GM18511 (cell line): Measurements from ENCODE around the gene CAVIN1.
"Not testable (repeated sequence)": the region's sequence is repeated elsewhere in the genome, so short reads cannot be mapped to it uniquely, and the experiment has no call there.

Source experiments
- ATAC-seq: cut with Tn5 transposase; IDR thresholded peaks from one replicate; pipeline ENCODE4 v1.9.1; 2021; ENCODE audit warnings: mild to moderate bottlenecking, moderate library complexity; ENCODE audit not compliant: unreplicated experiment

The CAVIN1 gene

GRCh38 chr17:42422958-42423712, at the start of gene CAVIN1:
Gene CAVIN1 (minus strand): TSS chr17:42423256. CDS start chr17:42423097, 159 bp downstream.
- ATAC-seq, result no peak

DNA sequence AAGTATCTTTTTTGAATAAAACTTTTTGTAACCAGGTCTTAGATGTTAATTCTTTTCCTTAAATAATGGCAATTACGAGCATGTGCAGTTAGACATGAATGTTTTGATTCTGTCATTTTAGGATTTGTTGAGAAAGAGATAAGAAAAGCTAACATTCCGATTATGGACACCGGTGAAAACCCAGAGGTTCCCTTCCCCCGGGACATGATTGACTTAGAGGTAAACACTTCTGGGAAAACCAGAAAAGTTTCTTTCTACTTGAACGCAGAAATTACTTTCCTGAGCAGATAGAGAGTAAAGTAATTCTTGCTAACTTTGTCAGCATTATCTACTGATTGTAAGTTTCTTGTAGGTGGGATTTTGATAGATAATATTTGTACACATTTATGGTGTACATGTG, 44.8 kb upstream of the CAVIN1 start:
- ATAC-seq, result no peak

GRCh38 chr17:42463976-42464400, 40.9 kb upstream of the CAVIN1 start:
- ATAC-seq, result no peak

DNA sequence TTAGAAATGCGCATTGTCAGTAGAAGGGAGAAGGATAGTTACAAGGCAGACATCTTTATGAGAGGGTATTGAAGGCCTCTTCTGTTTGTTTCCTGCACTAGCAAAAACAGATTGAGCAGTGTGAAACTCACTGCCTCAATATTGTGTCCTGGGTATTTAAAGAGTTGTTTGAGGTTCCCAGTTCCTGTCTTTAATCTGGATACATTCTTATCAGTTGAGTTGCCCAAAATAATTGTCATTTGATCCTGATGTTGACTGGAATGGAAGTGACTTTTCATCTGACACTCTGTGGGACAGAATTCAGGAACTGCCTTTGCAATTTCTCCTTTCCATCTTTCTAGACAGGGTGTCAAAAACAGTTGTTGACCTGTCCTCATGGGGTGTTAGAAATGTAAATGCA, 37.3 kb upstream of the CAVIN1 start:
- ATAC-seq, result no peak

DNA sequence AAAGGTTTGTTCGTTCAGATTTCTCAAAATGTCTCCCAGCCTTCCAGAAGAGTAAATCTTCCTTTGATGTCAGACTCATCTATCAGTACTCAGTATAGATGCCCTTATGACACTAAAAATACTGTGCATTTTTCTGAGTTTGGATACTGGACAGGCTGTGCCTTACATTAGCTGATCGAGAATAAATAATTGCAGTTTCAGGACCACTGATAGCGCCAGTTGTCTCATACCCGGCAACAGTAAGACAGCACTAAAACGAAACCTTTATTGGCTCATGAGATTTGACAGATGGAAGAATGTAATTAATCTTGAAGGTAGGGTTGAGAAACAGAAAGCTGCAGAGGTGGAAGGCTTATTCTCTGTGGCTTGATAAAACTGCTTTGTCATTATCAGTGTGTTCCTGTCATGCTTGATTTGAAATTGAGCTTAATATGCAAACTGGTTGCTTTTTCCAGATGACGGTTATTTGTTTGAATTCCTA, 36.8 kb upstream of the CAVIN1 start:
- ATAC-seq, result no peak

DNA sequence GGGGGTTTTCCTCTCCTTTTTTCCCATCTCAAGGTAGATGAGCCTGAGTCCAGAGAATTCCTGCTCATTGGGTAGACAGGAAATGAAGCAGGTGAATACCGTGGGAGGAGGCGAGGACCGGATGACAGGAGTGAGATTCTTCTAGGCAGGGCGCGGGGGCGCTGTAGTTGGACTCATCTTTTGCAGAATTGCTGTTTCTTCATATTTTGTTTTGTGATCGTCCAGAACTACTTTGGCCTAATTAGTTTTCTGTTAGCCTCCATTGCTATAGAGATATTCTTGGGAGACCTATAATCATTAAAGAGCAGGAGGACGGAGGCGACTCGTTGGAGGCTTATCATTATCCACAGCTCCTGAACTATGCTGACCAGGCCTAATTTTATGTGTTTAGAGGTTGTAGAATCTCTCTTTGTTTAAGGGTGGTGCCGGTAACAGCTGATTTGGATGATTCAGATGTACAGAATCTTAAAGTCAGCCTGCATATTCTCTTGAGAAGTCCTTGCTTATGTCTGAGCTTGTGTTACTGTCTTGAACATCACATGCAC, 36.3 kb upstream of the CAVIN1 start:
- no peak for ATAC-seq

- no peak for ATAC-seq
Measured at GRCh38 chr17:42458497-42459255, 35.6 kb upstream of the CAVIN1 start, which contains the start of gene ATP6V0A1. Gene ATP6V0A1 (plus strand): TSS chr17:42458878. CDS start chr17:42460895, 2,017 bp downstream.

DNA sequence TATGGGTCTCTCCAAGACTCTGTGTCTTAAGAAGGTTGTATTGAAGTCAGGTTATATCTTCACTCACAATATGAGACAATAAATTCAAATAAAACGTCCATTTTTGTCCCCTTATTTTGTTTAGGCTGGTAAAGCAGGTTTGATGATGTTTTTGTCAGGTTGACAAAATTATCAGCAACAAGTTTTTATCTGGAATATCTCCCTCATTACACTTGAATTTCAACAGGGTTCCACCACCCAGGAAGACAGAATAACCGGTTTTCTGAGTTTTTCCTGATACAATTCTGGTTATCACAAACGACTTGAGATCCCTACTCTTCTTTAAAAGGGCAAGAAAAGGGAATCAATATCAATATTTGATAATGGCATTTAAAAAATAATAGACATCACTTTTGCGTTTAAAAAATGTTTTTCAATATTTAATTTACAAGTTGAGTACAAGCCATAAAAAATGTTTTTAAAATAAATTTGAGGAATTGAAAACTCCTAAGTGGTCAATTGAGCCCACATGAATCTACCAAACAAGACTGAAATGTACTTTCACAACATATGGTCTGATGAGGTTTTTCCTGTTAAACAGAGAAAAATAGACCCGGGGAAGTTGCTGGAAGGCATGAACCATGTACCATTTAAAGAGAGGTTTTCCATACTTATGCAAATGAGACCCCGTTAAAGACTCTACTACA, 34.2 kb upstream of the CAVIN1 start:
- no peak for ATAC-seq

- ATAC-seq, result no peak
Measured at GRCh38 chr17:42456223-42457106, 33.4 kb upstream of the CAVIN1 start.

DNA sequence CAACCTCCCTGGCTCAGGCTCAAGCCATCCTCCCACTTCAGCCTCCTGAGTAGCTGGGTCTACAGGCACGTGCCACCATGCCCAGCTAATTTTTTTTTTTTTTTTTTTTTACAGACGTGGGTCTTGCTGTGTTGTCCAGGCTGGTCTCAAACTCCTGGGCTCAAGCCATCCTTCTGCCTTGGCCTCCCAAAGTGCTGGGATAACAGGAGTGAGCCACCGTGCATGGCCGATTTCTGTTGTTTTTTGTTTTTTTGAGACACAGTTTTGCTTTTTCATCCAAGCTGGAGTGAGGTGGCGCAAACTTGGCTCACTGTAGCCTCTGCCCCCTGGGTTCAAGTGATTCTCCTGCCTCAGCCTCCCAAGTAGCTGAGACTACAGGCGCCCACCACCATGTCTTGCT, 31.9 kb upstream of the CAVIN1 start:
- ATAC-seq, result not testable (repeated sequence)

GRCh38 chr17:42453439-42453838, 30.4 kb upstream of the CAVIN1 start:
- no peak for ATAC-seq

GRCh38 chr17:42451270-42451669, 28.2 kb upstream of the CAVIN1 start:
- not testable (repeated sequence) for ATAC-seq

DNA sequence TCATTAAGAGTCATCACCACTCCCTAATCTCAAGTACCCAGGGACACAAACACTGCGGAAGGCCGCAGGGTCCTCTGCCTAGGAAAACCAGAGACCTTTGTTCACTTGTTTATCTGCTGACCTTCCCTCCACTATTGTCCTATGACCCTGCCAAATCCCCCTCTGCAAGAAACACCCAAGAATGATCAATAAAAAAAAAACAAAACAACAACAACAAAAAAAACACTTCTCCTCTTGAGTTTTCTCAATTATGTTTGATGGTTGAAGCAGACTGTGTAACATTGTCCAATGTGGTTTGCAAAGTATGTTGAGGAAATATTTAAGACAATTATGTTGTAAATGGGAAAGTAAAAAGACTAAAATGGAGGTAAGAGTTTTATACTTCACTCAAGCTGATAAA, 26.8 kb upstream of the CAVIN1 start:
- not testable (repeated sequence) for ATAC-seq

DNA sequence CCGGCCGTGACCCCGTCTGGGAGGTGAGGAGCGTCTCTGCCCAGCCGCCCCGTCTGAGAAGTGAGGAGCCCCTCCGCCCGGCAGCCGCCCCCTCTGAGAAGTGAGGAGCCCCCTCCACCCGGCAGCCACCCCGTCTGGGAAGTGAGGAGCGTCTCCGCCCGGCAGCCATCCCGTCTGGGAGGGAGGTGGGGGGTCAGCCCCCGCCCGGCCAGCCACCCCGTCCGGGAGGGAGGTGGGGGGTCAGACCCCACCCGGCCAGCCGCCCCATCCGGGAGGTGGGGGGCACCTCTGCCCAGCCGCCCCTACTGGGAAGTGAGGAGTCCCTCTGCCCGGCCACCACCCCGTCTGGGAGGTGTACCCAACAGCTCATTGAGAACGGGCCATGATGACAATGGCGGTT, 26.1 kb upstream of the CAVIN1 start:
- ATAC-seq, result not testable (repeated sequence)

DNA sequence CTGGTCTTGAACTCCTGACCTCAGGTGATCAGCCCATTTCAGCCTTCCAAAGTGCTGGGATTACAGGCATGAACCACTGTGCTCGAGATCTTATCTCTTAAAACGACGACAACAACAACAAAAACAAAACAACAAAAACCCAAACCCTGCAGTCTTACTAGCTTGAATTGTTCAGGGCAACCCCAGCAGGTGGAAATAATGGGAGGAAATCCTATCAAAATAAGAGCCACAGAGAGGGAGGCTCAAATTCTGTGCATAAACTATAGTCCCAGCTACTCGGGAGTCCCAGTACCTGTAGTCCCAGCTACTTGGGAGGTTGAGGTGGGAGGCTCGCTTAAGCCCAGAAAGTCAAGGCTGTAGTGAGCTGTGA, 19.1 kb upstream of the CAVIN1 start:
- ATAC-seq, result no peak

DNA sequence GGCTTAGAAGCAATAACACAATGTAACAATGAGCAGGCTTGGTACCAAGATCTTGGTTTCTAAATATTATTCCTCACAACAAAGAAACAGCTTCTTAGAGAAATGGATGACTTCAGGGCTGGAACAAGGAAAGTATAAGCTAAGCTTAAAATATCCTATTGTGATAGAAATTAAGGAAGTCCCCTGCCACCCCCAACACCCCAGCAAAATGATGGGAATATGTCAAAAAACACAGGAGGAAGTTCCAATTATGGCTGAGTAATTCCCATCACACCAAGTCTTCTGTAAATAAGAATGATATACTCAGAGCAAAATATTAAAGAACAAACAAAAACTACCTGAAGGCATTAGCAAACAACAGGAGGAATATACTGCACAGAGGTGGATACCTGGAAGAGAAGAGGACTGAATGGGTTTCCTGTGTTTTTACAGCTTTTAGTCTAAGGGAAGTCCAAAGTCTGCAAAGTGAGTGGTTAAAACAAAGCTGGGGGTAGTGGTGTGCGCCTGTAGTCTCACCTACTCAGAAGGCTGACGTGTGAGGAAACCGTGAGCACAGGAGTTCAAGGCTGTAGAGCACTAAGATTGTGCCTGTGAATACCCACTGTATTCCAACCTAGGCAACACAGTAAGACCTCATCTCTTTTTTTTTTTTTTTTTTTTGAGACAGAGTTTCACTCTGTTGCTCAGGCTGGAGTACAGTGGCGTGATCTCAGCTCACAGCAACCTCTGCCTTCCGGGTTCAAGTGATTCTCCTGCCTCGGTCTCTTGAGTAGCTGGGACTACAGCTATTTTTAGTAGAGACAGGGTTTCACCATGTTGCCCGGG, 18.5 kb upstream of the CAVIN1 start:
- no peak for ATAC-seq

GRCh38 chr17:42438600-42439567, 15.8 kb upstream of the CAVIN1 start:
- no peak for ATAC-seq

GRCh38 chr17:42436391-42436790, 13.3 kb upstream of the CAVIN1 start:
- no peak for ATAC-seq
